Stimulated activated CD8-positive, alpha-beta memory T cell treated with anti-CD3 and anti-CD28 coated beads, Interleukin-2, amount 100 ng/mL, for 48 hours (primary cell): ENCODE results near the gene SLC16A5.
"Not testable (repeated sequence)": the region's sequence is repeated elsewhere in the genome, so short reads cannot be mapped to it uniquely, and the experiment has no call there.

Experiments
- DNase-seq, 2 donors: peaks; one replicate each; pipeline ENCODE4 v3.0.0-alpha.2; 2020; ENCODE audit warnings: low read depth in 2 of 2

Gene SLC16A5

GRCh38 chr17:75087558-75088453 is at the start of gene SLC16A5:
Gene SLC16A5 (plus strand): TSS chr17:75087954. CDS start chr17:75093637, 5,683 bp downstream.
- no peak for DNase-seq

GRCh38 chr17:75039238-75039637 is 48.5 kb upstream of the SLC16A5 start:
- DNase-seq: no peak

- DNase-seq: no peak
Measured at GRCh38 chr17:75041656-75042280, 46.0 kb upstream of the SLC16A5 start.

DNA sequence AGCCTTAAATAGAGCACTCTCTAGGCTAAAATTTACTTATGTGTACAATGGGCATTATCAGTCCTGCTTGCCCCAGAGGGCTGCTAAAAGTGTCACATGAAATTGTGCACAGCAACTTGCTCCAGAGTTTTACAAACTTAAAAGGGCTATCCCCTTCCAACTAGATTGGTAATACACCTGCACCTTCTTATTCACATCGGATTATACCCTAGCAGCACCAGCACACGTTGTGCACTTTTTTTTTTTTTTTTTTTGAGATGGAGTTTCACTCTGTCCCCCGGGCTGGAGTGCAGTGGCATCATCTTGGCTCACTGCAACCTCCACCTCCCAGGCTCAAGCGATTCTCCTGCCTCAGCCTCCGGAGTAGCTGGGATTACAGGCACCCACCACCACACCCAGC is 44.0 kb upstream of the SLC16A5 start:
- not testable (repeated sequence) for DNase-seq

DNA sequence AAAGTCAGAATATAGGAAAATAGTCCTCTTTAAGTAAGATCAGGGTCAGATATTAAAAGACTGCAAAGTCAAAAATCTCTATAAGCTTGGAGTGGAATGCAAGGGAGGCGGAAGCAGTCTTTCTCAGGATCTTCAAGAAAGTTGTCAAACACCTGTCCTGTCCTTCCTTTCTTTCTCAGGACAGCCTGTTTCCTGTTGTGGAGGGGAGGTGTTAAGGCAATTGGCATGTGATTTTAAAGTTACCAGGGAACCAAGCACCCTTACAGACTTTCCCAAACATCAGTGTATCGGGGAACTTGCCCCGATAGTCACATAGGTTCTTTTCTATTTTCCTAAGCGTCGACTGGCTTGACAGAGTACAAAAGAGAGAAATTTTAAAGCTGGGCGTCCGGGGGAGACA is 43.0 kb upstream of the SLC16A5 start:
- DNase-seq: no peak

- not testable (repeated sequence) for DNase-seq
Measured at GRCh38 chr17:75045946-75046406, 41.8 kb upstream of the SLC16A5 start.

GRCh38 chr17:75046407-75047289 is 41.1 kb upstream of the SLC16A5 start, which contains the start of the genes ATP5PD and KCTD2:
Gene ATP5PD (minus strand): TSS chr17:75046969. CDS start chr17:75042650, 4,319 bp downstream.
Gene KCTD2 (plus strand): TSS chr17:75047225. CDS start chr17:75047251, 26 bp downstream.
- peak; percentile 92 to 97 for DNase-seq

- DNase-seq: no peak
Measured at GRCh38 chr17:75047398-75048098, 40.2 kb upstream of the SLC16A5 start.

DNA sequence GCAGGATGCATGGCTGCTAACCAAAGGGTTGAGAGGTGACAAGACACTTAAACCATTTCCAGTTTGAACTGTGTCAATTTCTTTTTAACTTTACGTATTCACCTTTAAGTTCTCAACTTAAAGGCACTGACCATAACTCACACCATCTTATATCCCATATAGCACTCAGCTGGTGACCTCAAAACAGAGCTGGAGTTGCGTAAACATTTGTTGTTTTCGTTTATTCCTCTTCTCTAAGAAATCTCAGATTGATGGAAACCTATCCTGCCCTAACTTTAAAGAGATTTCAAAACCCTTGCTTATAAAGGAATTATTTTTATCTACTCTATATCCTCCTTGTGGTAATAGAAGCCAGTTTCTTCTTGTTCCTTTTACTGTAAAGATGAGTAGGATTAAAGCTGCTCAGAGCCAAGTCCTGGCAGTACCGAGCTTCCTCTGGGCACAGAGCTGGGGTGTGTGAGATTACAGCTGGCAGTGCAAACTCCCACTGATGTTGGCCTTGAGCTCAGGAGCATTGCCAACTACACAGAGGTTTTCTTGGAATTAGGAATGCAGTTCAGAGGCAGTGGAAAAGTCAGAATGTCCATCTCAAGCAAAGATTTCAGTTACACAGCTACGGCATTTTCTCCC is 39.4 kb upstream of the SLC16A5 start:
- DNase-seq: no peak

DNA sequence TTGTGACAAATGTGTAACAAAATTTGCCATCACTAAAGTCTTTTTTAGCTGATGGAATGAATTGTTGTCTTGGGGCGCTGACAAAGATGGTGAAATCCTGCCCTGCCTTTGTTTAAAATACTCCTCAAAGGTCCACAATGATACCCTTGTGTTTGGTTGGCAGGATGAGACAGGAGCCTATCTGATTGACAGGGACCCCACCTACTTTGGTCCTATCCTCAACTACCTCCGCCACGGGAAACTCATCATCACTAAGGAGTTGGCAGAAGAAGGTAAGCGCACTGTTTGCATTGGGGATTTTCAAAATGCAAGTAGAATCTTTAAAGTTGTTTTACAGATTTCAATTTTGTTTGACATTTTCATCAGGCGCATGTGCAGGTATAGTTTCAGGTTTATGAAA is 38.7 kb upstream of the SLC16A5 start:
- no peak for DNase-seq

GRCh38 chr17:75049706-75050105 is 38.0 kb upstream of the SLC16A5 start:
- DNase-seq: no peak

GRCh38 chr17:75051941-75052340 is 35.8 kb upstream of the SLC16A5 start:
- no peak for DNase-seq

GRCh38 chr17:75059369-75060345 is 28.1 kb upstream of the SLC16A5 start:
- DNase-seq: no peak

GRCh38 chr17:75060434-75061054 is 27.2 kb upstream of the SLC16A5 start:
- DNase-seq: no peak

DNA sequence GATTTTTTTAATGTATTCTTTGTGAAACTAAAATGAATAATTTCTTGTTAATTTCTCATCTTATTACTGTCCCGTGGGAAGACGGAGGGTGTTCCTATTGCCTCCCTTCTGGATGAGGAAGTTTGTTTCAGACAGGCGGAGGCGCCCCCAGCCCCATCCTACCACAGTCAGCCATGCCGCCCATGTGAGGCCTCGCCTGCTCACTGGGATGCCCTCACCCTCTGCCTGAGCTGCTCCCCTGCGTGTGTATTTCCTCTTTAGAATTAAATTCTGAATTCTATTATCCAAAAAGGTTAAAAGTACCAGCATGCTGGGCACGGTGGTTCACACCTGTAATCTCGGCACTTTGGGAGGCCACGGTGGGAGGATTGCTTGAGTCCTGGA is 26.7 kb upstream of the SLC16A5 start:
- DNase-seq: no peak

DNA sequence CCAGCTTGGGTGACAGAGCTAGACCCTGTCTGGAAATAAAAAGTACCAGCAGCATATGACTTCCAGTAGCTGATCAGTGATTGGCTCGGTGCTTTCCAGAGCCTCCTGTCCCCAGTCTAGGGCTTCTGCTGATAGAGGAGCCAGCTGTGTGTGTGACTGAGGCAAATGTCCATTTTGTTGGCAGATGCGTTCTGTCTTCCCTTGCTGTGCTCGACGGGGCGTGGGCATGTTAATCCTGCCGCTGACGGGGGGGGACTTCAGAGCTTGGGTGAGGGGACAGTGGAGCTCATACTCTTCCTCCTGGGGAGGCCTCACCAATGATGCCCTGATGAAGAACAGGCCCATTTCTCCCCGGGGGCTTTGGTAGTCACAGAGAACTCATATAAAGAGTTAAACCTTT is 26.1 kb upstream of the SLC16A5 start:
- no peak for DNase-seq

DNA sequence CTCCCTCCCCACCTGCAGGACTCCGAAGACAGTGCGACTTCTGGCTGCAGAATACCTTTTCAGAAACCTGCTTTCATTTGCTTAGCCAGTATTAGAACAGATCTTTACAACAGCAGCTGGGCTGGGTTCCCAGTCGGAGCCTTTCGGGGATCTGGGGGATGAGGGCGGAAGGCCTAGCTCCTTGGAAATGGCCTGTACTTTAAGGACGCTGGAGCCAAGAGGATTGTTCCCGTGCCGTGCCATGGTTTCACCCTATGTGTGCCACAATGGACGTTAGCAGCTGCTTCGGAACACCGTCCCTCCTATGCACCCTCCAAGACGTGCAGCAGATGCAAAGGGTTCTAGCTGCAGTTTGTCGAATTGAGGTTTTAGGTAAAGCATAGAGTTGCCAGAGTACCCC is 24.6 kb upstream of the SLC16A5 start:
- DNase-seq: no peak

GRCh38 chr17:75063626-75064025 is 24.1 kb upstream of the SLC16A5 start:
- no peak for DNase-seq

DNA sequence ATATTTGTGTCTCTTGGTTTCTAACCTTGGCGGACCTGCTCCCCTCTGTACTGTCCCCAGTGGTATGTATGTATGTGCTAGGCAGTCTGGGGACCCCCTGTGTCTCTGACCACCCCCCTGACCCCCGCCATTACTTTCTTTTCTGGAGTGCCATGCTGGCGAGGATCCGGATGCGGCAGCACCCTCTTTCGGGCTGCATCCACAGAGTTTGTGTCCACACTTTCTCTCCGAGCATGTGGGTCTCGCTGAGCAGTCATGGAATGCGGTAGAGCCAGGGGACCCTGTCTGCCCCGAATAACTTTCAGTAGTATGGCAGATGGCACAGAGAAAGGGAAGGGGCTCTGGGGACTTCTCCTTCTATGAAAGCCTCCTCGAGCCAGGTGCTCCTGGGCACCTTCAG is 23.7 kb upstream of the SLC16A5 start:
- DNase-seq: no peak
